ENCODE measurements around the gene U2AF2. TPM values are rescaled to one million over a fixed set of nuclear protein-coding genes. Genes with fewer than 3 reads are reported as not detected.

U2AF2 gene
- total and polyA plus RNA-seq, 2 of the 4 experiments (the other 2 are of a cell fraction): 120 to 260 TPM

GRCh38 chr19:55642153-55643002, 12.5 kb upstream of the U2AF2 start:
- Histone ChIP-seq H2BK120ac (ENCODE audit: low read depth, low read length) (no peak overlapping the region), H3K23ac (ENCODE audit: low read depth, low read length) (peak overlapping the region; percentile 96), H2BK5ac (ENCODE audit: low read depth, low read length, poor library complexity, severe bottlenecking) (peak overlapping the region; percentile 75), H3K56ac (ENCODE audit: extremely low read depth, insufficient read depth, low read length) (peak overlapping the region; percentile 8), H2AK9ac (replicated peaks; ENCODE audit: low read depth, low read length, poor library complexity) (peak overlapping the region; percentile 86), H3K9ac (ENCODE audit: low read depth, low read length) (peak overlapping the region; percentile 81), H3K18ac (ENCODE audit: low read depth, low read length) (no peak overlapping the region), H2AK5ac (ENCODE audit: low read depth, low read length) (peak overlapping the region; percentile 93), H4K5ac (ENCODE audit: low read depth, low read length) (peak overlapping the region; percentile 68), H4K91ac (ENCODE audit: insufficient read depth, low read depth, low read length) (peak overlapping the region; percentile 60), H3K9me3 (ENCODE audit: control insufficient read depth, insufficient read depth, low read length) (no peaks in the 10 kb centered on the region), H3K4ac (ENCODE audit: low read depth, low read length) (peak overlapping the region; percentile 89), H3K4me2 (ENCODE audit: low read depth, low read length) (peak overlapping the region; percentile 93), H3K14ac (replicated peaks; ENCODE audit: low read depth, low read length) (peak overlapping the region; percentile 98), H3K4me1 (ENCODE audit: control insufficient read depth, insufficient read depth, low read length) (peaks cover 12% of the 10 kb centered on the region), H2BK15ac (ENCODE audit: low read depth, low read length) (no peak overlapping the region), H4K8ac (ENCODE audit: low read depth in 2 of 2, low read length in 2 of 2) (peak overlapping the region; percentile 89 to 96), H3K4me3 (ENCODE audit: insufficient read depth, low read depth, low read length) (peak overlapping the region; percentile 74), H2AFZ (replicated peaks; ENCODE audit: low read length, poor library complexity) (peak overlapping the region; percentile 85), H3K36me3 (ENCODE audit: control insufficient read depth, insufficient read depth, low read length) (peaks cover 16% of the 10 kb centered on the region), H3K27me3 (ENCODE audit: control insufficient read depth, insufficient read depth, low read length) (no peaks in the 10 kb centered on the region), H3K27ac (ENCODE audit: insufficient read depth, low read length) (peak overlapping the region; percentile 76), H4K20me1 (ENCODE audit: insufficient read depth, low read length) (no peaks in the 10 kb centered on the region), H2BK20ac (ENCODE audit: low read depth, low read length) (no peak overlapping the region), H3K79me1 (ENCODE audit: low read depth in 1 of 2, low read length in 2 of 2) (peaks cover 25 to 81% of the 10 kb centered on the region in 2 experiments), H3K9me1 (ENCODE audit: insufficient read depth, low read length) (peaks cover 3% of the 10 kb centered on the region; the same call in 1 of the 2 replicates)
- in situ Hi-C loops (cut with MboI; ENCODE audit: low sequenced_read_pairs): loop anchor here (25.0 kb wide), 2 partner anchors 355 to 530 kb away; partner anchors contain the start of genes BRSK1, HSPBP1 and PPP1R12C
- 15% methylated on average over 24 of the region's 65 CpGs; no CpG with 5 or more reads in 1 of the 2 experiments for WGBS, 2 experiments (ENCODE audit: extremely low coverage in 2 of 2, insufficient read length in 1 of 2)
- DNase-seq (no peak), ATAC-seq (ENCODE audit: low read depth) (no peak)
- ChIA-PET POLR2A (ENCODE audit: unreplicated experiment) (no interaction called here), CTCF (interaction anchor here (0.8 kb wide), 1 partner anchor 38 kb away, joined by 4 read pairs; no protein-coding TSS in a partner anchor)
- BruUV-seq (replicated peaks): no TSS peak
- intact Hi-C loops (cut with micrococcal nuclease): no loop called here
- TF ChIP-seq RAD21 (IDR thresholded peaks at IDR 0.05; ENCODE audit: low read length): no peak
- TF ChIP-seq BHLHE40 (IDR thresholded peaks at IDR 0.05; ENCODE audit: low read depth, low read length): 0 out of 2 replicates have a peak, but pooled peaks have one; percentile 13
- TF ChIP-seq NFE2L2 (IDR thresholded peaks at IDR 0.05; ENCODE audit: low read depth, low read length): no peak
- TF ChIP-seq MXI1 (IDR thresholded peaks at IDR 0.05; ENCODE audit: borderline replicate concordance, low read depth, low read length): no peak
- no peak for TF ChIP-seq CTCF (conservative IDR thresholded peaks at IDR 0.05; ENCODE audit: low read depth, low read length)
- 0 out of 2 replicates have a peak, but pooled peaks have one; percentile 11 for TF ChIP-seq MAZ (IDR thresholded peaks at IDR 0.05; ENCODE audit: borderline replicate concordance, low read depth, low read length)
- no peak for TF ChIP-seq ELK1 (IDR thresholded peaks at IDR 0.05; ENCODE audit: borderline replicate concordance, low read depth, low read length)
- no peak for TF ChIP-seq RCOR1 (IDR thresholded peaks at IDR 0.05; ENCODE audit: insufficient replicate concordance, low read length)
- TF ChIP-seq RFX5 (IDR thresholded peaks at IDR 0.05; ENCODE audit: low read depth, low read length): no peak
- no peak for TF ChIP-seq MAFK (IDR thresholded peaks at IDR 0.05; ENCODE audit: low read depth, low read length)
- no peak for TF ChIP-seq CHD1 (IDR thresholded peaks at IDR 0.05; ENCODE audit: low read depth, low read length)
- TF ChIP-seq POLR2A (IDR thresholded peaks at IDR 0.05; ENCODE audit: low read depth, low read length): no peak
- TF ChIP-seq USF2 (IDR thresholded peaks at IDR 0.05; ENCODE audit: low read depth, low read length): no peak
- TF ChIP-seq SMC3 (IDR thresholded peaks at IDR 0.05; ENCODE audit: low read depth, low read length): no peak
- dilution Hi-C loops (cut with HindIII; ENCODE audit: low sequenced_read_pairs, unreplicated experiment): no loop called here
